Lung (tissue), 12 donors: Measurements from ENCODE around the gene RALGAPA2. TPM values are rescaled to one million over a fixed set of nuclear protein-coding genes. Genes with fewer than 3 reads are reported as not detected.

Source experiments
- ATAC-seq: fragments of 200-7000 bp; cut with Tn5 transposase; one replicate; pipeline ENCODE4 v1.9.1; 2020; ENCODE audit warnings: moderate number of reproducible peaks; ENCODE audit not compliant: insufficient read depth, low FRiP score
- DNase-seq, 3 donors: peaks; one replicate each; pipeline ENCODE4 v3.0.0-alpha.2; 2013 to 2017
- H3K27ac ChIP-seq, 2 donors: one replicate each; pipeline ENCODE4 v1.5.1; 2013; ENCODE audit warnings: mild to moderate bottlenecking in 2 of 2, moderate library complexity in 2 of 2, control low read depth in 1 of 2, inconsistent platforms in 1 of 2, low read depth in 1 of 2, low read length in 1 of 2
- H3K27me3 ChIP-seq, 3 donors: one replicate each; pipeline ENCODE4 v1.5.1; 2013; ENCODE audit warnings: low read length in 2 of 3; ENCODE audit not compliant: control insufficient read depth in 3 of 3, insufficient read depth in 3 of 3
- H3K36me3 ChIP-seq, 4 donors: one replicate each; pipeline ENCODE4 v1.5.1; 2013; ENCODE audit warnings: low read length in 4 of 4, mild to moderate bottlenecking in 1 of 4, moderate library complexity in 1 of 4; ENCODE audit not compliant: control insufficient read depth in 4 of 4, insufficient read depth in 4 of 4
- H3K4me1 ChIP-seq, 5 donors: one replicate each; pipeline ENCODE4 v1.5.1; 2013; ENCODE audit warnings: low read length in 5 of 5, mild to moderate bottlenecking in 2 of 5, moderate library complexity in 1 of 5; ENCODE audit not compliant: control insufficient read depth in 5 of 5, insufficient read depth in 5 of 5
- H3K4me3 ChIP-seq: one replicate; pipeline ENCODE4 v1.5.1; 2013; ENCODE audit warnings: mild to moderate bottlenecking, control low read depth, moderate library complexity
- H3K9ac ChIP-seq, 2 donors: one replicate each; pipeline ENCODE4 v1.5.1; 2013; ENCODE audit warnings: low read length in 2 of 2, control low read depth in 1 of 2; ENCODE audit not compliant: insufficient read depth in 1 of 2
- H3K9me3 ChIP-seq, 4 donors: one replicate each; pipeline ENCODE4 v1.5.1; 2013; ENCODE audit warnings: low read length in 3 of 4, mild to moderate bottlenecking in 1 of 4, moderate library complexity in 1 of 4; ENCODE audit not compliant: control insufficient read depth in 4 of 4, insufficient read depth in 3 of 4
- CTCF ChIP-seq: IDR thresholded peaks from 2 replicates; pipeline ENCODE4 v1.5.1; 2012; ENCODE audit warnings: mild to moderate bottlenecking; ENCODE audit errors: control extremely low read depth, extremely low read depth
- WGBS, 2 donors: extraction: QIAGEN DNeasy Blood & Tissue Kit; methylation state at CpG; one replicate each; pipeline ENCODE4 v1.1.7; 2013; 5-methylcytosine and 5-hydroxymethylcytosine counted together
- polyA plus RNA-seq, 2 donors: library from polyadenylated mRNA; stranded (reverse); fragments of 200-250 nt; gene quantifications; one replicate each; pipeline ENCODE4 v1.2.1, GENCODE V29; 2013
- total RNA-seq, 2 donors: library from RNA; depleted of rRNA in 1 of 2; stranded (reverse); fragments of >200 nt in 1 of 2; gene quantifications; one replicate each; pipeline ENCODE4 v1.2.1, GENCODE V29; 2014 to 2021
- donor health status: control.
- donor health status: control.
- donor health status: Bipolar disorder and iron deficiency.
- donor health status: healthy.
- donor health status: DM: yes; HTN: yes; CAD: no.

The RALGAPA2 gene
- total and polyA plus RNA-seq, 4 donors: 12.1 to 83.4 (median 55.6) TPM

GRCh38 chr20:20492521-20493332 lies 219.7 kb downstream of the RALGAPA2 start:
- Histone ChIP-seq H3K4me3 (no peak overlapping the region), H3K27me3 (no peaks in the 10 kb centered on the region), H3K9ac (no peak overlapping the region), H3K27ac (no peak overlapping the region), H3K4me1 (peaks cover 0 to 21% (median 2%) of the 10 kb centered on the region in 5 donors), H3K36me3 (peaks cover 2 to 19% (median 9%) of the 10 kb centered on the region in 4 donors), H3K9me3 (no peaks in the 10 kb centered on the region)
- DNase-seq (peak; percentile 11 to 21 (median 20)), ATAC-seq (no peak)
- whole genome bisulfite sequencing, 2 donors: 68 to 82% methylated on average over 14 of the region's 14 CpGs
- TF ChIP-seq CTCF: no peak

GRCh38 chr20:20491784-20492264 lies 220.6 kb downstream of the RALGAPA2 start:
- TF ChIP-seq CTCF: no peak
- ATAC-seq: no peak
- H3K9ac ChIP-seq: no peak overlapping the region
- H3K4me1 ChIP-seq: peaks cover 0 to 13% (median 0%) of the 10 kb centered on the region in 5 donors
- no peak for DNase-seq
- H3K9me3 ChIP-seq: no peaks in the 10 kb centered on the region
- H3K27me3 ChIP-seq: no peaks in the 10 kb centered on the region
- WGBS, 2 donors: 94 to 95% methylated on average over 5 of the region's 5 CpGs
- H3K27ac ChIP-seq: no peak overlapping the region
- peaks cover 6 to 16% (median 10%) of the 10 kb centered on the region in 4 donors for H3K36me3 ChIP-seq
- no peak overlapping the region for H3K4me3 ChIP-seq

GRCh38 chr20:20491110-20491783 lies 221.2 kb downstream of the RALGAPA2 start:
- Histone ChIP-seq H3K27me3 (no peaks in the 10 kb centered on the region), H3K27ac (no peak overlapping the region), H3K9me3 (no peaks in the 10 kb centered on the region), H3K4me3 (no peak overlapping the region), H3K4me1 (peaks cover 0 to 8% (median 0%) of the 10 kb centered on the region in 5 donors), H3K9ac (no peak overlapping the region), H3K36me3 (peaks cover 6 to 15% (median 12%) of the 10 kb centered on the region in 4 donors)
- DNase-seq: no peak
- WGBS, 2 donors: 91 to 93% methylated on average over 5 of the region's 5 CpGs
- no peak for ATAC-seq
- TF ChIP-seq CTCF: no peak
